ENCODE data around the gene HPN. TPM values are rescaled to one million over a fixed set of nuclear protein-coding genes. Genes with fewer than 3 reads are reported as not detected.
"Not testable (repeated sequence)": the region's sequence is repeated elsewhere in the genome, so short reads cannot be mapped to it uniquely, and the experiment has no call there.

The HPN gene
- polyA plus RNA-seq (ENCODE audit: insufficient read length in 10 of 10): under 1 TPM in 8 of 10 donors, not detected in 2; 0.09 to 0.91 (median 0.41) TPM
- long read RNA-seq, donor 1: 0 reads
- long read RNA-seq, donor 2: 0 reads
- long read RNA-seq, donor 3: 0 reads
- long read RNA-seq, donor 4: 0 reads
- long read RNA-seq, donor 5: 0 reads
- long read RNA-seq, donor 6: 0 reads
- long read RNA-seq, donor 7: 0 reads
- long read RNA-seq, donor 8: 0 reads
- long read RNA-seq, donor 9: 0 reads

GRCh38 chr19:35041548-35042055 is at the start of gene HPN:
HPN (plus strand) TSS chr19:35041721; CDS start chr19:35042507, 786 bp downstream.
- no peak for DNase-seq

- DNase-seq: not testable (repeated sequence)
Measured at GRCh38 chr19:34992582-34992981, 48.9 kb upstream of the HPN start.

GRCh38 chr19:34994286-34994642 is 47.3 kb upstream of the HPN start:
- DNase-seq: no peak

GRCh38 chr19:34994643-34995541 is 46.6 kb upstream of the HPN start:
- DNase-seq: no peak

- no peak for DNase-seq
Measured at GRCh38 chr19:34995551-34995950, 46.0 kb upstream of the HPN start.

- no peak for DNase-seq
Measured at GRCh38 chr19:34997071-34997617, 44.4 kb upstream of the HPN start.

GRCh38 chr19:34998224-34998623 is 43.3 kb upstream of the HPN start:
- not testable (repeated sequence) for DNase-seq

GRCh38 chr19:34998777-34999497 is 42.6 kb upstream of the HPN start:
- no peak for DNase-seq

GRCh38 chr19:34999498-35000337 is 41.8 kb upstream of the HPN start, which contains the start of gene GRAMD1A:
GRAMD1A (plus strand) TSS chr19:35000323; CDS start chr19:35000479, 156 bp downstream.
- DNase-seq: peak; percentile 89 to 94 (median 89)

GRCh38 chr19:35000338-35000646 is 41.2 kb upstream of the HPN start:
- no peak for DNase-seq

GRCh38 chr19:35000647-35001501 is 40.6 kb upstream of the HPN start:
- peak; percentile 22 to 75 (median 43) for DNase-seq

- no peak for DNase-seq
Measured at GRCh38 chr19:35002037-35002535, 39.4 kb upstream of the HPN start.

GRCh38 chr19:35004517-35005255 is 36.8 kb upstream of the HPN start:
- no peak for DNase-seq

GRCh38 chr19:35005256-35005977 is 36.1 kb upstream of the HPN start:
- no peak for DNase-seq

- not testable (repeated sequence) for DNase-seq
Measured at GRCh38 chr19:35006007-35006341, 35.5 kb upstream of the HPN start.

GRCh38 chr19:35006342-35006998 is 35.1 kb upstream of the HPN start:
- DNase-seq: no peak

GRCh38 chr19:35006999-35007365 is 34.5 kb upstream of the HPN start:
- DNase-seq: no peak

- DNase-seq: not testable (repeated sequence)
Measured at GRCh38 chr19:35007427-35007826, 34.1 kb upstream of the HPN start.
